ENCODE data around the gene KPTN. TPM values are rescaled to one million over a fixed set of nuclear protein-coding genes. Genes with fewer than 3 reads are reported as not detected.

Gene KPTN
- total and polyA plus RNA-seq, 2 of the 8 experiments (the other 6 are each of a cell fraction or from before 2014, with no cell fraction given) = 23.6 to 31.3 TPM

DNA sequence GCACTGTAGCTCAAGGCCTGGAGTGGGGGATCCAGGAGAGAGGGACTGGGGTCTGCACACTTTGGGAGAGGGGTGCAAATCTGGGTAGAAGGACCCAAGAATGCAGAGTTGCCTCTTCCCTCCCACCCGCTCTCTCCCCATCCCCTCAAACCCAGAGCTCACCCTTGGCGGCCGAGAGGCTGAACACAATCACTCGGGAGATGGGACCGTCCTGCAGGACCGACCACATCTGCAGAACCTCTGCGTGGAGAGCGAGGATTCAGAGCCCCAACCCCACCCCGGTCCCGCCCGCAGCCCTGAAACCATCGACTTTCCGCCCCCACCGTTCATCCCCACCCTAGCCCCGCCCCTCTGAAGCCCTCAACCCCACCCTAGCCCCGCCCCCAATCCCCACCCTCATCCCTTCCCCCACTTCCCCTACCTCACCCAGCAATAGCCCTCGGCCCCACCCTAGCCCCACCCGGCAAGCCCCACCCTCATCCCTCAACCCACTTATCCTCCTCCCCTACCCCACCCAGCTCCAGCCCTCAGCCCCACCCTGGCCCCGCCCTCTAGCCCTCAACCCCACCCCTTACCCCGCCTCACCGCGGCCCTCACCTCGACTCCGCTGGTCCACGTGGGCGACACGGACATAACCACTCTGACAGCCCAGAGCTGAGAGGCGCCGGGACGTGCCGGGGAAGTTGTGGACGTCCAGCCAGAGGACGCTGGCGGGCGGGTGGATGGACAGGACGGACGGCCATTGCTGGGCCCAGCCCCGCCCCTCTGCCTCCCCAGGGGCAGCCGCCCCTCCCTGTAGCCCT, 4.1 kb downstream of the KPTN start:
- no peak overlapping the region for H3K27ac ChIP-seq (ENCODE audit: low read depth, low read length)
- peak overlapping the region in 2 of 4 experiments; percentile 4 to 16; a peak in 4 of 7 replicates for H3K9ac ChIP-seq (replicated peaks in 1 of 4; ENCODE audit: extremely low read depth in 1 of 4, low read depth in 3 of 4, low read length in 3 of 4)
- no peaks in the 10 kb centered on the region for H3K79me2 ChIP-seq (ENCODE audit: control insufficient read depth in 1 of 2, insufficient read depth in 2 of 2, low read length in 2 of 2)
- POLR2A ChIA-PET (ENCODE audit: partially characterized antibody) = interaction anchor here (1.0 to 2.9 kb wide), 8 partner anchors 8 to 227 kb away, joined by 3 to 11 read pairs (median 4); partner anchors contain the start of gene SLC8A2
- no peak overlapping the region for H4K91ac ChIP-seq (replicated peaks; ENCODE audit: insufficient read length, low read length)
- no peak overlapping the region for H3K4ac ChIP-seq (replicated peaks; ENCODE audit: insufficient read length, low read depth, low read length)
- no peak overlapping the region for H4K8ac ChIP-seq (ENCODE audit: extremely low read depth, insufficient read depth, low read length)
- H2BK120ac ChIP-seq (replicated peaks; ENCODE audit: low read depth, low read length) = no peak overlapping the region
- H3K23me2 ChIP-seq (ENCODE audit: low read depth, low read length) = peaks cover 11% of the 10 kb centered on the region
- H3K9me3 ChIP-seq (ENCODE audit: insufficient read depth in 2 of 2, low read depth in 1 of 2, low read length in 1 of 2) = no peaks in the 10 kb centered on the region
- H4K20me1 ChIP-seq (replicated peaks in 1 of 2; ENCODE audit: control insufficient read depth in 1 of 2, insufficient read depth in 2 of 2, low read length in 2 of 2) = peaks cover 0 to 2% of the 10 kb centered on the region in 2 experiments
- H3K4me3 ChIP-seq (ENCODE audit: extremely low read depth in 1 of 4, insufficient read depth in 2 of 4, low read depth in 3 of 4, low read length in 4 of 4) = peak overlapping the region; percentile 52 to 75 (median 66)
- H3K4me2 ChIP-seq (ENCODE audit: insufficient read depth in 1 of 2, low read depth in 2 of 2, low read length in 2 of 2) = peak overlapping the region; percentile 62 to 89
- DNase-seq (ENCODE audit: low read depth in 1 of 2, low spot score in 2 of 2) (peak; percentile 51 to 85), FAIRE-seq (no peak)
- H3K56ac ChIP-seq (replicated peaks; ENCODE audit: insufficient read length, low read depth, low read length) = no peak overlapping the region
- peak overlapping the region; percentile 68; the same call in 1 of the 2 replicates for H2BK12ac ChIP-seq (ENCODE audit: low read depth, low read length)
- no peak overlapping the region for H2BK5ac ChIP-seq (ENCODE audit: low read depth, low read length)
- H2AK5ac ChIP-seq (ENCODE audit: low read depth, low read length) = no peak overlapping the region
- H3K79me1 ChIP-seq (ENCODE audit: low read depth, low read length) = no peaks in the 10 kb centered on the region
- CTCF ChIA-PET (ENCODE audit: partially characterized antibody) = interaction anchor here (0.9 to 11.5 kb wide), 10 partner anchors 12 to 227 kb away, joined by 3 to 80 read pairs (median 4); no protein-coding TSS in a partner anchor
- H3K36me3 ChIP-seq (ENCODE audit: control insufficient read depth in 2 of 4, insufficient read depth in 4 of 4, low read length in 3 of 4) = peaks cover 0 to under 1% (median 0%) of the 10 kb centered on the region in 4 experiments; a peak in 1 of 8 replicates
- H3K4me1 ChIP-seq (replicated peaks in 1 of 4; ENCODE audit: control insufficient read depth in 3 of 4, insufficient read depth in 4 of 4, low read length in 3 of 4) = peaks cover 0 to 8% (median 3%) of the 10 kb centered on the region in 4 experiments; a peak in 2 of 7 replicates
- no peak overlapping the region for H4K5ac ChIP-seq (ENCODE audit: insufficient read length, low read depth, low read length)
- H3K18ac ChIP-seq (ENCODE audit: extremely low read depth, low read length) = no peak overlapping the region; the same call in 1 of the 2 replicates
- 3% methylated on average over 12 of the region's 39 CpGs; no CpG with 5 or more reads in 1 of the 2 experiments for WGBS, 2 experiments (ENCODE audit: extremely low coverage in 1 of 2, insufficient coverage in 1 of 2, insufficient read length in 1 of 2, insufficient replicate concordance in 2 of 2, low coverage in 1 of 2, low lambda C conversion rate in 2 of 2, missing lambda C conversion rate in 1 of 2)
- H2BK20ac ChIP-seq (ENCODE audit: low read length) = no peak overlapping the region
- no peak overlapping the region for H3K23ac ChIP-seq (ENCODE audit: insufficient read length)
- H3K14ac ChIP-seq (ENCODE audit: insufficient read length) = no peak overlapping the region
- no peaks in the 10 kb centered on the region for H3K27me3 ChIP-seq (replicated peaks in 1 of 4; ENCODE audit: control insufficient read depth in 3 of 4, extremely low read depth in 1 of 4, insufficient read depth in 3 of 4, low read length in 3 of 4)
- no peak overlapping the region for H2BK15ac ChIP-seq (ENCODE audit: low read length)
- H2AFZ ChIP-seq (ENCODE audit: low read length) = peak overlapping the region; percentile 24; the same call in 1 of the 2 replicates
- TF ChIP-seq RFX5 (IDR thresholded peaks at IDR 0.05; ENCODE audit: borderline replicate concordance, low read depth, low read length) = no peak
- TF ChIP-seq HDAC2 (IDR thresholded peaks at IDR 0.05; ENCODE audit: borderline replicate concordance in 1 of 2, low read depth in 2 of 2, low read length in 2 of 2) = no peak
- TF ChIP-seq, protein P1, sequence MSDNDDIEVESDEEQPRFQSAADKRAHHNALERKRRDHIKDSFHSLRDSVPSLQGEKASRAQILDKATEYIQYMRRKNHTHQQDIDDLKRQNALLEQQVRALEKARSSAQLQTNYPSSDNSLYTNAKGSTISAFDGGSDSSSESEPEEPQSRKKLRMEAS (IDR thresholded peaks at IDR 0.05) = peak; percentile 92
- TF ChIP-seq TAF1 (IDR thresholded peaks at IDR 0.05; ENCODE audit: low read depth, low read length) = no peak
- peak; percentile 76 for TF ChIP-seq YY1 (IDR thresholded peaks at IDR 0.05; ENCODE audit: low read depth, low read length)
- TF ChIP-seq POLR2AphosphoS5 (IDR thresholded peaks at IDR 0.05; ENCODE audit: low read depth, low read length) = no peak
- no peak for TF ChIP-seq NANOG (IDR thresholded peaks at IDR 0.05; ENCODE audit: insufficient read depth, low read depth, low read length, poor library complexity, severe bottlenecking)
- TF ChIP-seq KDM4A (IDR thresholded peaks at IDR 0.05; ENCODE audit: low read depth, low read length, severe bottlenecking) = peak; percentile 32
- no peak for TF ChIP-seq CTBP2 (IDR thresholded peaks at IDR 0.05; ENCODE audit: borderline replicate concordance, insufficient read depth, insufficient read length, low read length)
- no peak for TF ChIP-seq BRCA1 (IDR thresholded peaks at IDR 0.05; ENCODE audit: low read depth, low read length)

All from H1 (cell line).